AG20443 (cell line): Measurements from ENCODE around the gene SRGAP3.

Source experiments
- DNase-seq: peaks from one replicate; pipeline ENCODE4 v3.0.0; 2012; ENCODE audit warnings: low spot score, mixed read lengths

SRGAP3 gene

GRCh38 chr3:9015250-9015649, 234.2 kb downstream of the SRGAP3 start:
- no peak for DNase-seq

GRCh38 chr3:9013782-9014563, 235.5 kb downstream of the SRGAP3 start:
- peak; percentile 40 for DNase-seq

GRCh38 chr3:9012521-9012920, 236.9 kb downstream of the SRGAP3 start:
- no peak for DNase-seq

- no peak for DNase-seq
Observed at GRCh38 chr3:9009976-9010545, 239.4 kb downstream of the SRGAP3 start.

- DNase-seq, result peak; percentile 84
Observed at GRCh38 chr3:9008550-9009255, 240.7 kb downstream of the SRGAP3 start.

- DNase-seq, result no peak
Observed at GRCh38 chr3:9007928-9008327, 241.5 kb downstream of the SRGAP3 start.

- DNase-seq, result no peak
Observed at GRCh38 chr3:9007213-9007612, 242.2 kb downstream of the SRGAP3 start.

- no peak for DNase-seq
Observed at GRCh38 chr3:9000041-9000440, 249.4 kb downstream of the SRGAP3 start.

GRCh38 chr3:8997151-8997550, 252.3 kb downstream of the SRGAP3 start:
- DNase-seq, result no peak

- peak; percentile 85 for DNase-seq
Observed at GRCh38 chr3:8996681-8997121, 252.7 kb downstream of the SRGAP3 start.

GRCh38 chr3:8996216-8996615, 253.2 kb downstream of the SRGAP3 start:
- DNase-seq, result no peak

- DNase-seq, result no peak
Observed at GRCh38 chr3:8994226-8994625, 255.2 kb downstream of the SRGAP3 start.

- DNase-seq, result no peak
Observed at GRCh38 chr3:8993331-8993730, 256.1 kb downstream of the SRGAP3 start.

GRCh38 chr3:8992854-8993253, 256.6 kb downstream of the SRGAP3 start:
- DNase-seq, result no peak

GRCh38 chr3:8992199-8992598, 257.2 kb downstream of the SRGAP3 start:
- no peak for DNase-seq

GRCh38 chr3:8990266-8991215, 258.9 kb downstream of the SRGAP3 start:
- no peak for DNase-seq

GRCh38 chr3:8988791-8989558, 260.5 kb downstream of the SRGAP3 start:
- DNase-seq, result no peak

- no peak for DNase-seq
Observed at GRCh38 chr3:8988384-8988655, 261.1 kb downstream of the SRGAP3 start.

- peak; percentile 86 for DNase-seq
Observed at GRCh38 chr3:8987645-8988383, 261.6 kb downstream of the SRGAP3 start.

GRCh38 chr3:8987226-8987625, 262.2 kb downstream of the SRGAP3 start:
- DNase-seq, result no peak

GRCh38 chr3:8986741-8987140, 262.7 kb downstream of the SRGAP3 start:
- no peak for DNase-seq
